Mucosa of gallbladder (tissue), 1 donor: ENCODE measurements around the gene AJAP1. TPM values are rescaled to one million over a fixed set of nuclear protein-coding genes. Genes with fewer than 3 reads are reported as not detected.

Experiments used
- DNase-seq: peaks from one replicate; pipeline ENCODE4 v3.0.0-alpha.2; 2020; ENCODE audit warnings: low spot score
- total RNA-seq: library from RNA; stranded (reverse); gene quantifications from one replicate; pipeline ENCODE4 v1.2.1, GENCODE V29; 2021
- donor health status: DM: no; HTN: no; CAD: no.

AJAP1 gene
- total RNA-seq, 1 donor from 2014 or later, result 0.43 TPM

- DNase-seq, result no peak
Observed at GRCh38 chr1:4820543-4820942, 166.1 kb downstream of the AJAP1 start.

GRCh38 chr1:4825800-4826450 lies 171.5 kb downstream of the AJAP1 start:
- DNase-seq, result no peak

GRCh38 chr1:4830707-4831106 lies 176.3 kb downstream of the AJAP1 start:
- no peak for DNase-seq

GRCh38 chr1:4836574-4836973 lies 182.2 kb downstream of the AJAP1 start:
- DNase-seq, result no peak

GRCh38 chr1:4837031-4837600 lies 182.7 kb downstream of the AJAP1 start:
- DNase-seq, result no peak

GRCh38 chr1:4837752-4838151 lies 183.3 kb downstream of the AJAP1 start:
- no peak for DNase-seq

DNA sequence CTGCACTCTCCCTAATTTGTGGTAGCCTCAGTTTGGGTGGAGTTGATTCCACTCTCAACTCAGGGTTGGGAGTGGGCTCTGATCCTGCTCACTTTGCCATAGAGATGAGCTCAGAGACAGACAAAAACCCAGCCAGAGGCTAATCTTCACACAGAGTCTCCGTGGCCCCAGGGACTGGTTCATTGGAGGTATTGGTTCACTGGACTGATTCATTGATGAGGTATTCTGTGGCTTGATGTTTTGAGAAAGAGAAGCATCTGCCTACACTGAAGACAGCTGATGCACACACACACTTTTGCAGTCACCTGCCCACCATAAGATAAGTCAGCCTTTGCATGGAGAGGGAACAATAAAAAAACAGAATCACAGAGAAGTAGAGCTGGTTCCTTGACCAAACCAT lies 183.8 kb downstream of the AJAP1 start:
- DNase-seq, result no peak
